ENCODE data around the gene SCGB3A2.
A peak's percentile ranks its signal among the peaks of the same experiment; 100 is the strongest.

Gene SCGB3A2, protein sequence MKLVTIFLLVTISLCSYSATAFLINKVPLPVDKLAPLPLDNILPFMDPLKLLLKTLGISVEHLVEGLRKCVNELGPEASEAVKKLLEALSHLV

DNA sequence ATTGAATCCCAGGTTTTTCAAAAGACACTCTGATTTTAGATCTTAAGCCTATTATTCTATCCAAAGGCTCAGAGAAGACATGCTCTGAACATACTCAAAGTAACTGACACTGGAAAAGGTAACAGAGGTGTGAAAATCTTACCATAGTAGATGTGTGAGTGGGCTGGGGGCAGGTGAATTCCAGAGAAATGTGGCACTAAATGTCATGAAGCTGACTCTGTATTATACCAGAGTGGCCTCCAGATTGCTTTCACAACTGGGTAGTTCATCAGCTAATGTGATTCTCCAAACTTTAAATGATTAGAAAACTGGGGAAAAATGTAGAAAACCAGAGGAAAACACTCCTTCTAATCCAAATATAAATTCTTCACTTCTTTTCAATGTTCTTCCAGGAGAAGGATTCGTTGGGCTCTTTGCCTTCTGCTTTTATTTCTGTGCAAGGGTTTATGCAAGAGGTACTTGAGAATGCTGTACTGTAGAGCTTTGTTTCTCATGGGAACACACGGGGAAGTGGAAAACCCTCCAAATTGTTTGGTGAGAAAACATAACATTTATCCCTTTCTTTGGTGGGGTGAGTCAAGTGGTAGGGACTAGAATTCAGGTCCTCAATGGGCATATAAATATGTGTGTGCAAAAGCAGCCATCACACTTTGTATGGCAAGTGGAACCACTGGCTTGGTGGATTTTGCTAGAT lies at the start of gene SCGB3A2:
Gene SCGB3A2 (plus strand): TSS at position 646 of the 694 bp plus-strand sequence. CDS start 93 bp downstream, outside the sequence.
- DNase-seq = no peak

DNA sequence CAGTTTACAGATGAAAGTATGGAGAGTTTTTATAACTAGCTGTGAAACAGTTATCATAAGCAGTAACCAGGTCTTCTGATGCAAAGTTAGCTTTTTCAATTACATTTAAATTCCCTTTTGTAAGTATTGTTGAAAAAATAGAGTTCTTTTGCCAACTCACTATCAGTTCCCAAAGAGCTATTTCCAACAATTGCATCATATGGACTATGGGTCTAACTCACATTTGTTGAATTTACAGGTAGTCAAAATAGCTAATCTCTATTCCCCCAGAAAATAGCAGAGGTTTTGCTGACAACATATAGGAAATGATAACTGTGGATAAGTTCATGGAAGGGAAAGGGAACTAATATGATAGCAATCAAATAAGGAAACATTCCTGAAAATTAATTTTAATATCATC lies 48.5 kb upstream of the SCGB3A2 start:
- no peak for DNase-seq

DNA sequence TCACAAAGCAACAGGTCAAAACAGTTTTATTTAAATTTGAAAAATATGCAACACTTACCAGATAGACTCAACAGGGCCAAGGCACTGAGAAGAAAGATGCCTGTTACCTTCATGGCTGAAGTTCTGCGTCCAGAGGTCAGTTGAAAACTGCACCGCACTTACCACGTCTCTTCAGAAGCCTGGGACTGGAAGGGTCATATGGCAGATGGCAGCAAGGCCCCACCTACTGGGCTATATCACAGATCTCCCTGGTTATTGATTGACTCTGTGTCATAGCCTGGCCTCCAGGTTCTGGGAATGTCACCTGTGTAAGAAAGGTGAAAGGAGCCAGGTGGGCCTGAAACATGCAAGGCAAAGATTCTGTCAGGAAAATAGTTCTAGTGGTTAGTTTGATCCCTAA lies 47.0 kb upstream of the SCGB3A2 start, which contains the start of gene SPINK1:
Gene SPINK1 (minus strand): TSS at position 207 of the 400 bp plus-strand sequence. CDS start 94 bp downstream, at position 113.
- DNase-seq = no peak

DNA sequence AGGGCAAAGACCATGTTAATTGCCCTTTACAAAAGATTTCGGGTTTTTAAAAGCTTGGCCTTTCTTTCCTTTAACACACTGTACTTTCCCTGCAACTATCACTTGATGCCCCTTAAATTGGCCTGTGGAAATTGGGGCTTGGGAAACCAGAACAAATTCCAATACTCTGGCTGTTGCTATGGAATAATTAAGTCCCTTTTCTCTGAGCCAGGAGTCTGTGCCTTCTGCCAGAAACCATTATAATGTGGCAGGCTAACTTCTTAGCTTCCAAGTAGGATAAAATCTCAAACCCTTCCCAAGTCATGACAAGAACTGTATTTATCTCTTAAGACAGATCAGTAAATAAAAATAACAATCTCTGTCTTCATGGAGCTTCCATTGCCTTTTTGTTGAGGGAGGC lies 46.0 kb upstream of the SCGB3A2 start:
- DNase-seq = no peak

DNA sequence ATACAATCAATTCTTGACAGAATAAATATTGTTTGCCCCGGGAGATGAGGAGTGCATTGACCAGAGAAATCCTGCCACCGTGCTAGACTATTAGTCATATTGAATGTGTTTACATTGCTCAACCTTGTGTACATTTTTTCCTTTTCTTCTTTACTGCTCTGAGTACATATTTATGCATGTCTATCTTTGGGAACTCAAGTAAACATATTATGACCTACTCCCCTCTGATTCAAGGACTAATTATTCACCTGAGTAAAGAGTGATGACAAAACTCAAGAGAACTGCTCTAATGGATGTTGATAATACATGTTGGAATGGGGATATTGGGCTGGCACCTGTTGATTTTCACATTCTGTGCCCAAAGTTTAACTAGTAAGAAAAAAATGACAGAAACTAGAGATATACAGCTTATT lies 43.1 kb upstream of the SCGB3A2 start:
- no peak for DNase-seq

DNA sequence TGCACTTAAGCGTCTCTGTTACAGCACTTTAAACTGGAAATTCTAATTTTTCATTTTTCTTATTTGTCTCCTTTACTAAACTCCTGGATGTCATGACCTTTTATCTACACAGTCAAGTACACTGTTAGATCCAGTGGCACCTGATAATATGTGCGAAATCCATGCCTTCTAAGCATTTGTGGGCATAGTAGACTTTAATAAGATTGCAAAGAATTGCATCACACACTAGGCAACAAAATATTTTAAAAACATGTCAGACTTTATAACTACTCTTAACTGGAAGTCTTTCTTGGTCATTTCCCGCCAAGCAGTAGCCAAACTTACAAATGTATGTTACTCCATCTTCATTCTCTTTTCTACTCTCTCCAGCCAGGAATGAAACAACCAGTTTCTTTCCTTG lies 42.1 kb upstream of the SCGB3A2 start:
- no peak for DNase-seq

DNA sequence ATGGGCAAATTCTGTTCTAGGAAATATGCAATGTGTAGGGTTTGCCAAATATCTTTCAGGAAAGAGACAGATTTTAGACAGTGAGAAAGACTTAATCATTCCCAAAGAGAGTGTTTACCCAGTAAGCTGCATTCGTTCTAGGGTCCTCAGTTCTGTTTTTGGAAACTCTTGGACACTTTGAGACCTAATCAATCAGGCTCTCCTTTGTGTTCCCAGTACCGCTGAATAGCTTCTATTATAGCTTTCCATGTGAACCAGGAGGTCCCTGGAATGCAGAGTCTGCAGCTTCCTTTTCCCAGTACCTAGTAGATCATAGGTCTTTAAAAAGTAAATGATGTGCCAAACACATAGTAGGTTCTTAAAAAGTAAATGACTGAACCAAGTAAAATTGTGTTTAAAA lies 35.6 kb upstream of the SCGB3A2 start:
- no peak for DNase-seq

DNA sequence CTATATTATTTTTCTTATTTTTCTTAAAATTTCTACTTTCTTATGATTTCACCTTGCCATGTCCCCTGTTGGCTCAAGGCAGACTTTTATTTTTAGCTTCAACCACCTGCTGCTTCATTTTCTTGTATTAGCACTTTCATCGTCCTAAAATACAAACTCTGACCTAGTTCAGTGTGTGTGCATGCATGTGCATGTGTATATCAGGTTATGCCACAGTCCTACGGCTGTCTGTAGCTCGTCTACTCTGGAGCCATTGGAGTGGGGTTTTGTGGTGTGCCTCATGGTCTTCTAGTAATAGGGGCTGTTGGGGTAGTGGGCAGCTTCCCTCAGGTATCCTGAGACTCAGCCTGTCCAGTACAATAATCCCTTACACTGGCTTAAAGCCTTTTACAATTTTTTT lies 33.7 kb upstream of the SCGB3A2 start:
- no peak for DNase-seq

DNA sequence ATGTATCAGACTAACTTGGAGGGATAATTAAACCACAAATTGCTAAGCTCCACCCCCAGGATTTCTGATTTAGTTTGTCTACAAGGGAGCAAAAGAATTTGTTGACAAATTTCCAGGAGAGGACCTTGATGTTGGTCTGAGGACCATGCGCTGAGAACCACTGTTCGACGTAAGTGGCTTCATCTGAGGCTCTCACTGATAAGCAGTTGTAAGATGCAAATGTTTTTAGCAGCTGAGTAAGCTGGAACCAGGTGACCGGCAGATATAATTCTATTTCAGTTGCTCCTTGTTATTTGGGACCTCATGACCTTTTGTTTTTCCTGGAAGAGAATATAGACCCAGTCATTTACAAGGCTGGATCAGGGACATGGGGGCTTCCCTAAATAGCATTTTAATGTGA lies 32.9 kb upstream of the SCGB3A2 start:
- no peak for DNase-seq

DNA sequence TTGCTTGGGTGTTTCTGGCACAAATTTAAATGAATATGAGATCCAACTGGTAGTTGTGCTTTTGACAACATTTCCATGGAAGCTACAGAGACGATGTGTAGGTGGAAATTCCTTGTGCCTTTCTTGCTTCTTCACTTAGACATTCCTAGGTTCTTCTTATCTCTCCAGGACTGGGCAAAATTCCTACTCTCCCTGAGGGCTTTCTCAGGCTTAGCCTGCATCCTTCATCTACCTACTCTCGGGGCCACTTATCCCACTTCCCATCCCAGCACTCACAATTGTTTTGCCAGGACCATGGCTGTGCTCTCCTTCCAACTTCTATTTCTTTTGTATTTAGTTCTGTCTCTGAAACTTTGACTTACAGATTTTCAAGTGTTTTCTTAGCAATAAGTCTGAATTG lies 29.3 kb upstream of the SCGB3A2 start:
- DNase-seq = no peak

DNA sequence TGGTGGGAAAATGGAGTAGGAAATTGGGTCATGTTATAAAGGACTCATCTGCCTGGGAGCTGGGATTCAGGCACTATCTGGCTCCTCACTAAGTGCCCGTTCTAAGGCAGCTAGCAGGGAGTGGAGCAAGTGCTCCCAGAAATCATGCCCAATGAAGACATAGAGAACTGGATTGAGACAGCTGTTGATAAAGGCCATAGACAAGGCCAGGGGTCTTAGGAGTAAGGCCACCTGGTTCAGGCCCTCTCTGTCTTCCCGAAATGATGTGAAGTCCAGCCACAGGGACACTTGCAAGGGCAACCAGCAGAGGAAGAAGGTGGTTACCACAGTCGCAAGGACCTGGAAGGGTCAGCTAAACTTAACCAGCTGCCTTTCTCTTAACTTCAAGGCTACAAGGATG lies 26.9 kb upstream of the SCGB3A2 start:
- DNase-seq = no peak

DNA sequence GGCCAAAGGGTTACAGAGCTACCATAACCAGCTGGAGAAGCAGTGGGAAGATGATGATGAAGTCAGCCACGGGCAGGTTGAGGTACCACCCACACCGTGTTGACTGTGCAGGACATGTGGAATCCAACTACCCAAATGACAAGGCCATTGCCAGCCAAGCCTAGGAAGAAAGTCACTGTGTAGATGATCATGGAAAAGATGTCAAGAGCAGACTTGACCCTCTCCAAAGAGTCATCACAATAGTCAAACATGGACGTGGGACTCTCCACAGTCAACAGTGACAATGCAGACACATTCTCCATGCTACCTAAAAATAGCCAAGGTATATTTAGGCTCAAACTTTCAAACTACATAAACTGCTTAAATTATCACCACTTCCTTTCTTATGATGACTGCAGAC lies 26.1 kb upstream of the SCGB3A2 start:
- DNase-seq = no peak

DNA sequence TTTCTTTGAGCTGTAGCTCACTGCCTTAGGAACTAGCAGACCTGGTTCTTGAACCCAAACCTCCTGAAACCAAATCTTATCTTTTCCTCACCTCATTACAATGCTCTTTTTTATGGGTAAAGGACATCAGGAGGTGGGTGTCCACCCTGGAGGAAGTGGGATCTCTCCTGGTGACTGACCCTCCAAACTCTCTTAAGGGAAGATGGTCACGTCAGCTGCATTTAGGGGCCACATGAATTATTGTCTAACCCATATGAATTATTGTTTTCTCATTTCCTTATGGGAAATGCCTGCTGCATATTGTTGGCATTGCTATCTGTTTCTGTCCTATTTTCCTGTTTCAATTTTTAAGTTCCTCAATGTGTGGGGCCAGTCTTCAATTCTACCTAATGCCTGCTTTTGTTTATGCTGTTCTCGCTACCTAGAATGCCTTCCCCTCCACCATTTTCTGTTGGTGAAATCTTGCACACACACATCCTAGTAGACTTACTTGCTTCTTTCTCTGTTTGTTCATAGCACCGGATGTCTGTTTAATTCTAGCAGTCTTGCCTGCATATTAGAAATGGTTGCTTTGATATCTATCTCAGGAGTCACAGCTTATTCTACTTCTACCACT lies 25.0 kb upstream of the SCGB3A2 start:
- DNase-seq = no peak

DNA sequence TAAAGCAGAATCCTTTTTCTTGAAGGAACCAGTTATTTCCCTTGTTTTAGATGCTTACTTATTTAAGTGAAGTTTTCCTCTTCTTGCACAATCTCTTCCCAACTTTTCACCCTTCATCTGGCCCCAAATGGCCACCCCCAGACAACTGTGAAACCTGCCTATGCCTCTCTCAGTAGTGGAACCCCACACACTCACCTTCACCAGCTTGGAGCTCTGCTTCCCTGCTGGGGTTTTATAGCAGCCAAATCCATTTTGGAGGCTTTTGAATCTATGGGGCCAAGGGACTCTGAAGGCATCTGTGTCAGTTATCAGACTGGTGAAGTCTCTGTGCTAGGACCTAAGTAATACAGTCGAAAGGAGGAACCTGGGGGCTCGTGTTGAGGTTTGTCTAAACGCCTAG lies 24.2 kb upstream of the SCGB3A2 start:
- DNase-seq = no peak

DNA sequence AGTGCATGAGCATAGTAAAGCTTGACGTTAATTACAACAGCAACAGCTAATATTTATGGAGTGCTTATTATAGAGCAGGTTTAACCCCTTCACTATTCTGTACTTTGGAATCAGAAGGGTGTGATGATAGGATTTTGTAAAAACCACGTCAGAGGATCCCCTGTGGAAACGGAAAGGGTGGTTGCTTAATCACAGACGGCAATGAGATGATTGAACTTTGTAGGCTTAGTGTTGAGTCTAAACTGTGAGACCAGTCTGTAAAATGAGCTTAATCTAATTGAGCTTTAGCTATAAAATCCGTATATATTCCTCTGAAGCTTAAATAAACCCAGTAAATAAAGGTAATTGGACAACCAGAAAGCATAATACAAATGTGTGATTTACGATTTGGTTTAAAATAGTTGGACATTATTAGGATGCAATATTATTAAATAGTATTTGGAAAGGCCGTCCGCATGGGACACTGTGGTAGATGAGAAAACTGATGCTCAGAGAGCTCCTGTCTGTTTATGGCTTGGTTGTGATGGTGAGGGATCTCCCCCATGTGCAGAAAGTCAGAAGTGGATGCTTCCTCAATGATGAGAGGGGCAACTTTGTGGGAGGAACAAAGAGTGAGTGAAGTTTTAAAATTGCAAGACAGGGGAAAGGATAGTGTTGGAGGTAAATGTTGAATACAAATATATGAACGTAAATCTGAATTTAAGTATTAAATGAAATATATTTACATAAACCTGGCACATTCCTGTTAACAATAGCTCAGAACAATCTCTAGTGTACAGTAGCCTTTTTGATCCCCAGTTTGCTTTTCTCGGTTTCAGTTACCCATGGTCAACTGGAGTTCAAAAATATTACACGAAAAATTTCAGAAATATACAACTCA lies 23.4 kb upstream of the SCGB3A2 start:
- no peak for DNase-seq

DNA sequence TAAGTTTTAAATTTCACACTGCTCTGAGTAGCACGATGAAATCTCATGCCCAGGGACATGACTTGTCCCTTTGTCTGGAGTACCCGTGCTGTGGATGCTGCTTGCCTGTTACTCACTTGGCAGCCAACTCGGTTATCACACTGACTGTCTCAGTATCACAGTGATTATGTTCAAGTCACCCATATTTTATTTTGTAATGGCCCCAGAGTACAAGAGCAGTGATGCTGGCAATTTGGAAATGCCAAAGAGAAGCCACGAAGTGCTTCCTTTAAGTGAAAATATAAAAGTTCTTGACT lies 22.8 kb upstream of the SCGB3A2 start:
- no peak for DNase-seq

DNA sequence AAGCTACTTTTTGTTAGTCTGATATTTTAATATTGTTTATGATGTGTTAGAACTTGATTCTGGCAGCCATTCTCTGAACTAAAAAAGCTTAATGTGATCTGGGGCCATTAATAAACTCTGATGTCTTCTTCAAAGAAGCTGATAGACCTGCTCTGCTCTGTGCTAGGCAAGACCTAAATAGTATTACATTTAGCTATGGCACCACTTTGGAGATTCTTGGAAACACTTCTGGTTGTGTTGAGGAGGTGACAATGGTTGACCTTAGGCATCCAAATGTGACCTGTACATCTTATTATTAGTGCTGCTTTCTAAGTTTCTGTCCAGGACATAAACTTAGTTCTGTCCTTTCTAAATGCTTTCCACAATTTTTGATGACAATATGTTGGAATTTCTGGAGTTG lies 21.7 kb upstream of the SCGB3A2 start:
- DNase-seq = no peak

DNA sequence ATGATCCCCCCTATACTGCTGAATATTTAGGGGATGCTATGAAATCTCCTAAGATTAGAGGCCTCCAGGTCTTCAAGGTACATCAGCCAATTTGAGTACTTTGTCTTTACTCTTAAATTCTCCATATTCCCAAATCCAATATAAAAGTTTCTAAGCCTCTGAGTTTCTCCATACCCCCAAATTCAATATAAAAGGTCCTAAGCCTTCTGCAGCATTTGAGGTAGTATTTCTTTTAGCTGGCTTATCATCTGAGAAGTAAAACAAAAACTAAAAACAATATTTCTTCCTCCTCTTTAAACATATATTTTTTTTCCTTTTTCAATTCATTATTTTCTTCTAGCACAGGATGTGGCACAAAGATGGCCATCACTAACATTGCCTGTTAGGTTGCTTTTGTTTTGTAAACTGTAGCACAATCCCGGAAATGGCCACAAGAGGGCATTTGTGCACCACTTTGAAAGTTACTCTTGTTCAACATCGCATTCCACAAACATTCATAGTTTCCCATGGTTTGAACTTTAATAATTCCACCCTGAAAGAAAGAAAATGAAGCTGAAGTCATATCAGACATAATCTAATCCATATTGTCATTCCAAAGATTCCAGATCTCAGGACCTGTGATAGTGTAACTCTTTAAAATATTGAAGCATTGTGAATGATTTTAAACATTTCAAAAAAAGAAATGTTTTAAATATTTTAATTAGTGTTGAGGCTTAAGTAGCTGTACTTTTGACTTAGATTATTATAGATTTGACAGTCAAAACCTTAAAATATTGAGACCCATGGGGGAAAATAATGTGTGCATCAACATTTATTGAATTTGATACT lies 21.0 kb upstream of the SCGB3A2 start:
- peak; percentile 30 for DNase-seq

DNA sequence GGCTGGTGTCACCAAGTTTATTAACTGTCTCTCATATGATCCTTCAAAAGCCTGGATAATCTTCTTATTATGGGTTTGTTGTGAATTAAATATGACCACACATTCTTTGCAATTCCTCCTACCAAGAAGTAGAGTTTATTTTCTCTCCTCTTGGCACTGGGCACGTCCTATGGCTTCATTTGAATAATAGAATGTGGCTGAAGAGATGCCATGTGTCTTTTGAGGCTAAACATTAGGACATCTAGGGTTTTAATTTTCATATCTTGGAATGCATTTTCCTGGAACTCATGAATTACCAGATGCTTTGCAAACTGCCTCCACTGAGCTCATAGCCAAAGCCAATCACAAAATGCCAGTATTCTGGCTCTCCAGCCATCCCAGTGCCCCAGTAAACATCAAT lies 19.9 kb upstream of the SCGB3A2 start:
- no peak for DNase-seq

DNA sequence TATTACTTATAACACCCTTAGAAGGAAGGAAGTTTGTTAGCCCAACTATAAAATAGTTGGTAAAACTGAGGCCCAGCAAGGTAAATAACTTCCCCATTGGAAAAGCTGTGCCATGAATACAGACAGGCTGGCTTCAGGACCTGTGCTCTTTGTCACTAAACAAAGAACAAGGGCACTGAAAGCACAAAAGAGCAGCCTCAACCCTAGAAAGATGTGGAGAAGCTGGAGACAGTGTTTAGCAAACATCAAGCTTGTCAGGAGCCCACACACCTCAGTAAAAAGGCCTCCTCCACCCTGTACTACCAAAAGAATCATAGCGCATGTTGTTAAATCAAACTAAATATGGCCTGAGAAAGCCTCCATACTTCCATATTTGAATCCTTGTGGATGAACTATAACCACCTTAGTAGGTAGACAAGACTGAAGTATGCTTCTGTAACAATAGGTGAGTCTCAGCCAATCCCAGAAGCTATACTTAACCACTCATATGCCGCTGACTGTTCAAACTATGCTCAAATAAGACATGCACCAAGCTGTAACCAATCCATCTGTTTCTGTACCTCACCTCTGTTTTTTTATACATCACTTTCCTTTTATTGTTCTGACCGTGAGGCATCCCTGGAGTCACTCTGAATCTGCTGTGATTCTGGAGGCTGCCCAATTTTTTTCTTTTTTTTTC lies 18.4 kb upstream of the SCGB3A2 start:
- DNase-seq = no peak

DNA sequence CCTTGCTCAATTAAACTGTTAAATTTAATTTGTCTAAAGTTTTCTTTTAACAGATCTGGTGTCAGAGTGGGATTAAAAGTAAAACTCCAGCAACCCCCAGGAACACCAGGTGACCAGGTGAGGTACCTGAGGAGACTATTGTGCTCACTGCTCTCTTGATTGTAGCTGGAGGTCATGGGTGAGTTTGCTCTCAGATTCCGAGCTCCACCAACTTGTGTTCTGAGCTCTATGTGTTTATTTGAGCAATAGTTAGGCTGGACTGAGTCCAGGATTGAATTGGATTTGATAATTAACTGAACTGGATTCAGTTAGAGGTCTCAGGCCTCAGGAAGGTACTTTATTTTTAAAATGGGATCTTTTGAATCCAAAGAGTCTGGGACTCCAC lies 17.9 kb upstream of the SCGB3A2 start:
- no peak for DNase-seq

DNA sequence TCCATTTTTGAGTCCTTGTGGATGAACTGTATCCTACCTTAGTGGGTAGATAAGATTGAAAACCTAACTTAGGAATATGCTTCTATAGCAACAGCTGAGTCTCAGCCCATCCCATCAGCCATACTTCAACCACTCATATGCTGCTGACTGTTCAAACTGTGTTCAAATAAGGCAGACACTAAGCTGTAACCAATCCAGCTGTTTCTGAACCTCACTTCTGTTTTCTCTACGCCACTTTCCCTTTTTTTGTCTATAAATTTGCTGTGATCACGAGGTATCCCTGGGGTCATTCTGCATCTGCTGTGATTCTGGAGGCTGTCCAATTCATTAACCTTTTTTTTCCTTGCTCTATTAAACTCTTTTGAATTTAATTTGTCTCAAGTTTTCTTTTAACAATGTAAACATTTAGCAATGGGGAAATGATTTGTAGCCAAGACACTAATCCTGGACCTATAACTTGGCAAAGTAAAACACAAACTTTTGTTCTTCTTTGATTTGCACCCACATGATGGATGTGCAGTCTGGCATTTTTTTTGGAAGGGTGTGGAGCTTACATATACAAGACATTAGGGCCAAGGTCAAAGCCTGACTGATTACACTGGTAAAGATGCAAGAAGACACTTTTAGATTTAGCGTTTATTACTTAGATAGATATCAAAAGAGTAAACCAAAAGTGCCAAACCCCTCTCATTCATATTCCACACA lies 14.9 kb upstream of the SCGB3A2 start:
- DNase-seq = no peak

Data from activated naive CD4-positive, alpha-beta T cell treated with Interleukin-2 at 50 U/mL for 16 hours (primary cell).